Neural progenitor cell (in vitro differentiated cells): ENCODE measurements around the gene SREBF1. TPM values are rescaled to one million over a fixed set of nuclear protein-coding genes. Genes with fewer than 3 reads are reported as not detected.
A peak's percentile ranks its signal among the peaks of the same experiment; 100 is the strongest.

Experiments
- DNase-seq: peaks from one replicate; pipeline ENCODE4 v3.0.0-alpha.2; 2016; ENCODE audit warnings: low spot score
- H2AFZ ChIP-seq: fragments of 200-600 bp; sonication (generic); replicated peaks from 2 replicates; pipeline ENCODE4 v1.6.1; 2016; ENCODE audit warnings: antibody characterized with exemption
- H3F3A ChIP-seq: fragments of 200-600 bp; sonication (generic); 2 replicates; pipeline ENCODE4 v1.6.1; 2016; ENCODE audit warnings: antibody characterized with exemption, low read depth
- H3K27ac ChIP-seq: fragments of 200-600 bp; sonication (generic); 2 replicates; pipeline ENCODE4 v1.5.1; 2016; ENCODE audit warnings: mild to moderate bottlenecking
- H3K27me3 ChIP-seq: fragments of 200-600 bp; sonication (generic); 2 replicates; pipeline ENCODE4 v1.6.1; 2016; ENCODE audit warnings: mild to moderate bottlenecking, moderate library complexity
- H3K36me3 ChIP-seq: fragments of 200-600 bp; sonication (generic); 2 replicates; pipeline ENCODE4 v1.5.1; 2016
- H3K4me1 ChIP-seq: fragments of 200-600 bp; sonication (generic); 2 replicates; pipeline ENCODE4 v1.6.1; 2016; ENCODE audit warnings: mixed run types
- H3K4me2 ChIP-seq: fragments of 200-600 bp; sonication (generic); 2 replicates; pipeline ENCODE4 v1.6.1; 2016
- H3K4me3 ChIP-seq: fragments of 200-600 bp; sonication (generic); 2 replicates; pipeline ENCODE4 v1.5.1; 2016
- H3K79me2 ChIP-seq: fragments of 200-600 bp; sonication (generic); 2 replicates; pipeline ENCODE4 v1.6.1; 2016; ENCODE audit warnings: low read depth
- H3K9ac ChIP-seq: fragments of 200-600 bp; sonication (generic); 2 replicates; pipeline ENCODE4 v1.6.1; 2016
- H3K9me3 ChIP-seq: fragments of 200-600 bp; sonication (generic); 2 replicates; pipeline ENCODE4 v1.5.1; 2016; ENCODE audit warnings: low read depth
- H4K20me1 ChIP-seq: fragments of 200-600 bp; sonication (generic); 2 replicates; pipeline ENCODE4 v1.6.1; 2016; ENCODE audit warnings: low read depth
- H3K27ac Mint-ChIP-seq: 3 replicates; pipeline ENCODE4 v1.8.0; 2021; ENCODE audit warnings: mixed read lengths
- H3K27me3 Mint-ChIP-seq: 2 replicates; pipeline ENCODE4 v1.8.0; 2022; ENCODE audit warnings: low read depth, mild to moderate bottlenecking, inconsistent platforms, moderate library complexity, mixed read lengths; ENCODE audit not compliant: insufficient read depth
- H3K36me3 Mint-ChIP-seq: 3 replicates; pipeline ENCODE4 v1.8.0; 2021; ENCODE audit warnings: mixed read lengths
- H3K4me1 Mint-ChIP-seq: 3 replicates; pipeline ENCODE4 v1.8.0; 2021; ENCODE audit warnings: mixed read lengths
- H3K4me3 Mint-ChIP-seq: 3 replicates; pipeline ENCODE4 v1.8.0; 2021; ENCODE audit warnings: mild to moderate bottlenecking, moderate library complexity, mixed read lengths
- H3K9me3 Mint-ChIP-seq: 3 replicates; pipeline ENCODE4 v1.8.0; 2020; ENCODE audit warnings: mixed read lengths
- EZH2 ChIP-seq: fragments of 200-600 bp; sonication (generic); IDR thresholded peaks from 2 replicates; pipeline ENCODE4 v1.6.1; 2017; ENCODE audit warnings: antibody characterized with exemption, mild to moderate bottlenecking, moderate library complexity
- EZH2phosphoT487 ChIP-seq: fragments of 200-600 bp; sonication (generic); IDR thresholded peaks from 2 replicates; pipeline ENCODE4 v1.6.1; 2017; ENCODE audit warnings: antibody characterized with exemption
- total RNA-seq: library from RNA; depleted of rRNA; stranded (reverse); fragments of >200 nt; gene quantifications from 2 replicates; pipeline ENCODE4 v1.2.3, GENCODE V29; 2015; ENCODE audit warnings: low replicate concordance
- TF ChIP-seq, protein P1 (sequence below): fragments of 200-600 bp; sonication (generic); IDR thresholded peaks from 2 replicates; pipeline ENCODE4 v1.5.1; 2017; ENCODE audit warnings: antibody characterized with exemption, mild to moderate bottlenecking

SREBF1 gene
- total RNA-seq, 1 donor from 2014 or later: 12.7 TPM

DNA sequence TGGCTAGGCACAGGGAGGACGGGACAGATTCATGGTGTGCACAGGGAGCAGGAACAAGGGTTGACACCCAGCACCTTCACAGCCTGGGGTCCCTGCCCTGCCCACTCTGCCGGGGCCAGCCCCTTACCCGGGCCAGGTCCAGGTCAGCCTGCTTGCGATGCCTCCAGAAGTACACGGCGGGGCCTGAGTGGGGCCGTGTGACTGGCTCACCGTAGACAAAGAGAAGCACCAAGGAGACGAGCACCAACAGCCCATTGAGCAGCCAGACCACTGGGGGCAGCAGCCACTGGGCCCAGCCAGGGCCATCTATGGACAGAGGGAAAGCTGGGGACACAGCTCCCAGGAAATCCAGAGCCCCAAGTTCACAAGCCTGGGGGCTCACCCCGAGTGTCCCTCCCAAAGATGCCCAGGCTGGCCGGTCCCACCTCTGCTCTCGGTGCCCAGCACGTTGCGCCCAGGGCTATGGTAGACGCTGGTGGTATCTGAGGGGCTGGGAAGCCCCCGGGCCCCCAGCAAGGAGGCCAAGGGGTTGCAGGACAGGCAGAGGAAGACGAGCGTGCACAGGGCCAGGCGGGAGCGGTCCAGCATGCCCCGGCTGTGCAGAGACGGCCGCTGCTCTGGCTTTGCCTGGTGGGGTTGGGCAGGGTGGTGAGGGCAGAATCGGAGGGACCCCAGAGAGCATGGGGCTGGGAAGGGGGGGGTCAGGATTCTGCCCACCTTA lies 19.8 kb downstream of the SREBF1 start:
- Histone ChIP-seq H3K27ac (no peak overlapping the region), H3K4me1 (peaks cover 12% of the 10 kb centered on the region), H3K9ac (no peak overlapping the region), H2AFZ (no peak overlapping the region), H3F3A (peaks cover 14% of the 10 kb centered on the region), H3K79me2 (peaks cover 16% of the 10 kb centered on the region), H3K4me3 (no peak overlapping the region), H4K20me1 (peaks cover 69% of the 10 kb centered on the region), H3K4me2 (no peak overlapping the region), H3K36me3 (no peaks in the 10 kb centered on the region), H3K9me3 (no peaks in the 10 kb centered on the region), H3K27me3 (no peaks in the 10 kb centered on the region)
- Mint-ChIP-seq H3K36me3 (peaks cover 13% of the 10 kb centered on the region), H3K4me1 (peaks cover 41% of the 10 kb centered on the region), H3K4me3 (no peak overlapping the region), H3K9me3 (no peaks in the 10 kb centered on the region), H3K27ac (no peak overlapping the region), H3K27me3 (peaks cover 4% of the 10 kb centered on the region)
- no peak for TF ChIP-seq EZH2
- TF ChIP-seq EZH2phosphoT487: no peak
- TF ChIP-seq, protein P1, sequence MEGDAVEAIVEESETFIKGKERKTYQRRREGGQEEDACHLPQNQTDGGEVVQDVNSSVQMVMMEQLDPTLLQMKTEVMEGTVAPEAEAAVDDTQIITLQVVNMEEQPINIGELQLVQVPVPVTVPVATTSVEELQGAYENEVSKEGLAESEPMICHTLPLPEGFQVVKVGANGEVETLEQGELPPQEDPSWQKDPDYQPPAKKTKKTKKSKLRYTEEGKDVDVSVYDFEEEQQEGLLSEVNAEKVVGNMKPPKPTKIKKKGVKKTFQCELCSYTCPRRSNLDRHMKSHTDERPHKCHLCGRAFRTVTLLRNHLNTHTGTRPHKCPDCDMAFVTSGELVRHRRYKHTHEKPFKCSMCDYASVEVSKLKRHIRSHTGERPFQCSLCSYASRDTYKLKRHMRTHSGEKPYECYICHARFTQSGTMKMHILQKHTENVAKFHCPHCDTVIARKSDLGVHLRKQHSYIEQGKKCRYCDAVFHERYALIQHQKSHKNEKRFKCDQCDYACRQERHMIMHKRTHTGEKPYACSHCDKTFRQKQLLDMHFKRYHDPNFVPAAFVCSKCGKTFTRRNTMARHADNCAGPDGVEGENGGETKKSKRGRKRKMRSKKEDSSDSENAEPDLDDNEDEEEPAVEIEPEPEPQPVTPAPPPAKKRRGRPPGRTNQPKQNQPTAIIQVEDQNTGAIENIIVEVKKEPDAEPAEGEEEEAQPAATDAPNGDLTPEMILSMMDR: no peak
- no peak for DNase-seq

DNA sequence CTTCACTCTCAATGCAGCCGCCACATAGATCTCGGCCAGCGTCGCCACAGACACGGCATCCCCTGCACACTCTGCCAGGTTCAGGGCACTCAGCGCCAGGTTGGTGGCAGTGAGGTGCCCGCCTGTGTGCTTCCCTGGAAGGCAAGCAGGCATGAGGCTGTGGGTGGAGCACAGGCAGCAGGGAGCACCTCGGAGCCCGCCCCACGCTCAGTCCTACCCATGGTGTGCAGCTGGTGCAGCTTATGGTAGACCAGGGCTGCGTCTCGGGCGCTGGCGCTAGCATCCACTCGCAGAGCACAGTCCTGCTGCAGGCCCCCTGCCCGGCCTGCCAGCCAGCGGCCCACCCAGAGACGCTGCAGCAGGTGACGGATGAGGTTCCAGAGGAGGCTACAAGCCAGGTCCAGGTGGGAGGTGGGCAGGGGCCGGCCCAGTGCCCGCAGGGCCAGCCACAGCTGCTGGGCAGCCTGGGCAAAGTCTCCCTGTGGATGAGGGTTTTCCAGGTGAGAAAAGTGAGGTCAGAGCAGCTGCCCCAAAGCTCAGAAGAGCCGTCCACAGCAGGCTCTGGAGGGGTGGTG lies 20.5 kb downstream of the SREBF1 start:
- peaks cover 9% of the 10 kb centered on the region for H3K79me2 ChIP-seq
- no peaks in the 10 kb centered on the region for H3K9me3 ChIP-seq
- Mint-ChIP-seq H3K27ac (no peak overlapping the region), H3K9me3 (no peaks in the 10 kb centered on the region), H3K27me3 (peaks cover 4% of the 10 kb centered on the region), H3K4me3 (no peak overlapping the region), H3K4me1 (peaks cover 41% of the 10 kb centered on the region), H3K36me3 (peaks cover 13% of the 10 kb centered on the region)
- TF ChIP-seq, protein P1: no peak
- TF ChIP-seq EZH2phosphoT487 (no peak), EZH2 (no peak)
- no peak overlapping the region for H3K4me3 ChIP-seq
- no peak overlapping the region for H3K4me2 ChIP-seq
- peaks cover 13% of the 10 kb centered on the region for H3K4me1 ChIP-seq
- no peak overlapping the region for H3K9ac ChIP-seq
- H2AFZ ChIP-seq: no peak overlapping the region
- H3K27me3 ChIP-seq: no peaks in the 10 kb centered on the region
- H3F3A ChIP-seq: peaks cover 20% of the 10 kb centered on the region
- no peak for DNase-seq
- H3K36me3 ChIP-seq: no peaks in the 10 kb centered on the region
- no peak overlapping the region for H3K27ac ChIP-seq
- H4K20me1 ChIP-seq: peaks cover 69% of the 10 kb centered on the region

DNA sequence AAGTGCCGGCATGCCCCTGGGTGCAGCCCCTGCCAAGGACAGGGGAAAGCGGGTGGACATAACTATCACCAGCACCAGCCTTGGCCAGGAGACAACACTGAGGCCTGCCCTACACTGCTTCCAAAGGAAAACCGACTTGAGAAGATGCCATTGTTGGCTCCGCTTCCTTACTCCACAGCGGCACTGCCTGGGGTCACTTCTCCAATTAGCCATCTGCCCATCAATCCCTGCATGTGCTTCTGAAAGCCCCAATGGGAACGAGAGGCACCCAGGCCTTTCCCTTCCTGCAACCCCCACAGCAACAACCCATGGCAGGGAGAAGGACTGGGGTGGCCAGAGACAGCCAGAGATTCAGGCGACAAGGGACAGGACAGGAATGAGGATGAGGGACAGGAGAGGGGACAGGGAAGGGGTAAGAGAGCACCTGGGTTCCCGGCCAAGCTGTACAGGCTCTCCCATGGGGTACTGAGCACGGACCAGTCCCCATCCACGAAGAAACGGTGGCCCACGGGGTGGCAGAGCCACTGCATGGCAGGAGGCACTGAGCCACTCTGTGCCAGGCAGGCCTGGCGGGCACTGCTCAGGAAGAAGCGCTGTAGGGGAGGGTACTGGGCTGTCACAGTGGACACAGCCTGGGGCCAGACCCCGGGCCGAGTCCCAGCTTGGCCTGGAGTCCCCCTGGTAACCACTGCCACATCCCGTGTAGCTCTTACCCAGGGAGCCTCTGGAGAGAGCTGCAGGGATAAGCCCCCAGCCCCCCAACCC lies 21.2 kb downstream of the SREBF1 start:
- TF ChIP-seq EZH2phosphoT487 (no peak), EZH2 (no peak)
- TF ChIP-seq, protein P1: no peak
- Mint-ChIP-seq H3K4me1 (peaks cover 41% of the 10 kb centered on the region), H3K36me3 (peaks cover 11% of the 10 kb centered on the region), H3K4me3 (no peak overlapping the region), H3K9me3 (no peaks in the 10 kb centered on the region), H3K27me3 (peaks cover 4% of the 10 kb centered on the region), H3K27ac (peak overlapping the region; percentile 65)
- DNase-seq: no peak
- no peak overlapping the region for H3K4me3 ChIP-seq
- H2AFZ ChIP-seq: no peak overlapping the region
- no peak overlapping the region for H3K27ac ChIP-seq
- peaks cover 2% of the 10 kb centered on the region for H3K79me2 ChIP-seq
- no peak overlapping the region for H3K4me2 ChIP-seq
- peaks cover 69% of the 10 kb centered on the region for H4K20me1 ChIP-seq
- H3K9ac ChIP-seq: no peak overlapping the region
- peaks cover 27% of the 10 kb centered on the region for H3F3A ChIP-seq
- H3K36me3 ChIP-seq: no peaks in the 10 kb centered on the region
- H3K27me3 ChIP-seq: peaks cover 5% of the 10 kb centered on the region
- H3K4me1 ChIP-seq: peaks cover 14% of the 10 kb centered on the region
- H3K9me3 ChIP-seq: no peaks in the 10 kb centered on the region
